Body of pancreas (tissue), 4 donors: ENCODE results near the gene PFKFB4. TPM values are rescaled to one million over a fixed set of nuclear protein-coding genes. Genes with fewer than 3 reads are reported as not detected.

Source experiments
- ATAC-seq: fragments of 150-250 bp; one replicate; pipeline ENCODE4 v1.9.1; 2016
- DNase-seq, 4 donors: peaks; one replicate each; pipeline ENCODE4 v3.0.0-alpha.2; 2019
- H3K27ac ChIP-seq, 4 donors: fragments of 200-600 bp; sonication (generic); 1 replicate in 3 of 4; 2 replicates in 1 of 4; pipeline versions ENCODE4 v1.5.1 to v1.6.1; 2016 to 2019; ENCODE audit warnings: mild to moderate bottlenecking in 1 of 4, mixed read lengths in 1 of 4, moderate library complexity in 1 of 4
- H3K27me3 ChIP-seq, 2 donors: fragments of 200-600 bp; sonication (generic); one replicate each; pipeline ENCODE4 v1.6.0; 2016; ENCODE audit warnings: mild to moderate bottlenecking in 1 of 2
- H3K36me3 ChIP-seq, 2 donors: fragments of 200-600 bp; sonication (generic); replicated peaks in 1 of 2; 2 replicates each; pipeline ENCODE4 v1.5.1; 2016; ENCODE audit warnings: low read depth in 2 of 2; ENCODE audit not compliant: insufficient read depth in 1 of 2
- H3K4me1 ChIP-seq: fragments of 200-600 bp; sonication (generic); one replicate; pipeline ENCODE4 v1.6.0; 2016
- H3K4me3 ChIP-seq, 2 donors: fragments of 200-600 bp; sonication (generic); 1 replicate in 1 of 2; 2 replicates in 1 of 2; pipeline ENCODE4 v1.5.1; 2016 to 2019
- H3K9me3 ChIP-seq, 3 donors: fragments of 200-600 bp; sonication (generic); 1 replicate in 2 of 3; 2 replicates in 1 of 3; pipeline ENCODE4 v1.5.1; 2016
- POLR2A ChIP-seq, 3 donors: fragments of 450-650 bp; IDR thresholded peaks; one replicate each; pipeline ENCODE4 v1.6.1; 2016; ENCODE audit warnings: antibody characterized with exemption in 3 of 3, mild to moderate bottlenecking in 2 of 3
- WGBS, 2 donors: methylation state at CpG; one replicate each; pipeline ENCODE4 v1.1.5; 2017; 5-methylcytosine and 5-hydroxymethylcytosine counted together
- intact Hi-C: fragments of 100-400 bp; cut with DNase I; formaldehyde crosslinking; loops from one replicate; pipeline ENCODE4 v1.15.1; 2023
- total RNA-seq, 2 donors: library from RNA; depleted of rRNA; stranded (reverse); fragments of >200 nt; gene quantifications; one replicate each; pipeline ENCODE4 v1.1.0, GENCODE V29; 2016
- TF ChIP-seq, protein P1 (sequence below), 7 experiments: fragments of 450-650 bp in 4 of 7; fragments of 200-600 bp in 3 of 7; sonication (generic) in 3 of 7; IDR thresholded peaks; one replicate each; pipeline ENCODE4 v1.5.1; 2016 to 2019; ENCODE audit warnings: antibody characterized with exemption in 7 of 7

The PFKFB4 gene
- total RNA-seq, 2 donors from 2014 or later: 8.9 to 11.4 TPM

DNA sequence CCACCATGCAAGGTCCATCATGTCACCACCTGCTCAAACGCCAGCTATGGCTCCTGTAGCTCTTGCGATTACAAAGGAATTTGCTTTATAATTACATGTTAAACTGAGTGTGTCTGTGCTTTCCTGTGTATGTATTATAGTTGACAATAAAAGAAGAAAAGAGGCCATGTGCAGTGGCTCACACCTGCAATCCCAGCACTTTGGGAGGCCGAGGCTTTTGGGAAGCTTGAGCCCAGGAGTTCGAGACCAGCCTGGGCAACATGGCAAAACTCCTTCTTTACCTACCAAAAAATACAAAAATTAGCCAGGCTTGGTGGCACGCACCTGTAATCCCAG, 83.0 kb downstream of the PFKFB4 start:
- H3K27me3 ChIP-seq: no peaks in the 10 kb centered on the region
- WGBS, 2 donors: 59 to 64% methylated on average over 5 of the region's 5 CpGs
- intact Hi-C loops: no loop called here
- H3K4me3 ChIP-seq: no peak overlapping the region
- H3K4me1 ChIP-seq: peaks cover 45% of the 10 kb centered on the region
- ATAC-seq: no peak
- H3K36me3 ChIP-seq: peaks cover 0 to 2% of the 10 kb centered on the region in 2 donors
- H3K27ac ChIP-seq: peak overlapping the region; percentile 93 to 98 (median 96)
- DNase-seq: no peak
- TF ChIP-seq POLR2A (IDR thresholded peaks at IDR 0.05): no peak
- H3K9me3 ChIP-seq: no peaks in the 10 kb centered on the region

DNA sequence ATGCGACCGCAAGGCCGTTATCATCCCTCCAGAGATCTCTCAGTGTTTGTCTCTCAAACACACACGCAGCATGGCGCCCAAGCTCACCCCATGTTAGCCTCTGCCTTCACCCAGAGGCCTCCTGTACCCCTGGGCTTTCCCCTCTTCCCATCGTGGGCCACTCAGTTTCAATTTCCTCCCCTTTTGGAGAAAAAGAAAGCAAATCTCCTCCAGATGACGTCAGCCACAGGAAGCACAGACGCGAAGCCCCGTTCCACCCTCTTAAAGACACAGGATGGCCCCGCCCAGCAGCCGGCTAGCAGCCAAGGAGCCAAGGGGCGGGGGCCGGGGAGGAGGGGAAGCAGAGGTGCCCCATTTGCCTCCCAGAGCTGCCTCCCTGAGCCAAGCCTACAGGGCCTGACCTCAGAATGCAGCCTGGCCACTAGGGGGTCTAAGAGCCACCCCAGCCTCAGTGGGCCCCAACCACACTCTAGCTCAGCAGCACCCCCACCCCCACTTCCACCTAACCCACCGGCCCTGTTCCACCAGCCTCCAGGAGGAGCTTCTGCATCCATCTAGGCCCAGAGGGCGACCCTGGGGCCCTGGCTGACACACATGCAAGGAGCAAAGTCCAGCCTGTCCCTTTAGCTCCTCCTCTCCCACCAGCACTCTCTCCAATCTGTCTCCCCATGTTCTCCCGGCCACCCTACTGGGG, 83.5 kb downstream of the PFKFB4 start:
- WGBS, 2 donors: 2 to 3% methylated on average over 6 to 17 of the region's 17 CpGs
- intact Hi-C loops: no loop called here
- DNase-seq (peak; percentile 86 to 94 (median 92)), ATAC-seq (peak; percentile 88)
- H3K27ac ChIP-seq: peak overlapping the region; percentile 93 to 98 (median 96)
- peaks cover 0 to 2% of the 10 kb centered on the region in 2 donors for H3K36me3 ChIP-seq
- no peaks in the 10 kb centered on the region for H3K27me3 ChIP-seq
- peak; percentile 40 to 79 (median 78) for TF ChIP-seq POLR2A (IDR thresholded peaks at IDR 0.05)
- TF ChIP-seq, protein P1, sequence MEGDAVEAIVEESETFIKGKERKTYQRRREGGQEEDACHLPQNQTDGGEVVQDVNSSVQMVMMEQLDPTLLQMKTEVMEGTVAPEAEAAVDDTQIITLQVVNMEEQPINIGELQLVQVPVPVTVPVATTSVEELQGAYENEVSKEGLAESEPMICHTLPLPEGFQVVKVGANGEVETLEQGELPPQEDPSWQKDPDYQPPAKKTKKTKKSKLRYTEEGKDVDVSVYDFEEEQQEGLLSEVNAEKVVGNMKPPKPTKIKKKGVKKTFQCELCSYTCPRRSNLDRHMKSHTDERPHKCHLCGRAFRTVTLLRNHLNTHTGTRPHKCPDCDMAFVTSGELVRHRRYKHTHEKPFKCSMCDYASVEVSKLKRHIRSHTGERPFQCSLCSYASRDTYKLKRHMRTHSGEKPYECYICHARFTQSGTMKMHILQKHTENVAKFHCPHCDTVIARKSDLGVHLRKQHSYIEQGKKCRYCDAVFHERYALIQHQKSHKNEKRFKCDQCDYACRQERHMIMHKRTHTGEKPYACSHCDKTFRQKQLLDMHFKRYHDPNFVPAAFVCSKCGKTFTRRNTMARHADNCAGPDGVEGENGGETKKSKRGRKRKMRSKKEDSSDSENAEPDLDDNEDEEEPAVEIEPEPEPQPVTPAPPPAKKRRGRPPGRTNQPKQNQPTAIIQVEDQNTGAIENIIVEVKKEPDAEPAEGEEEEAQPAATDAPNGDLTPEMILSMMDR (IDR thresholded peaks at IDR 0.05): peak in 6 of 7 experiments; percentile 23 to 57 (median 44)
- H3K4me3 ChIP-seq: peak overlapping the region; percentile 42 to 79
- H3K9me3 ChIP-seq: no peaks in the 10 kb centered on the region
- H3K4me1 ChIP-seq: peaks cover 50% of the 10 kb centered on the region

DNA sequence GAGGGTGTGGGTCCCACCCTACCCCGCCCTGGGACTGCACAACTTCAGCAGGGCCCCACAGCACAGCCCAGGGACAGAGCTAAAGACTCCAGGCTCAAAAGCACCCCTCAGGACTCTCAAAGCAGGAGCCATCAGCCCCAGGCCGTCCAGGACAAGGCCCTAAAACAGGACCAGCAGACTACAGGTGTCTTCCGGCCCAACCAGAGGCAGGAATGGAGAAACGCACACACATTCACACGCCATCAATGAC, 84.0 kb downstream of the PFKFB4 start:
- 0 to 20% methylated on average over 1 to 5 of the region's 5 CpGs for WGBS, 2 donors
- H3K27me3 ChIP-seq: no peaks in the 10 kb centered on the region
- no peaks in the 10 kb centered on the region for H3K9me3 ChIP-seq
- H3K4me1 ChIP-seq: peaks cover 54% of the 10 kb centered on the region
- intact Hi-C loops: no loop called here
- DNase-seq (no peak), ATAC-seq (peak; percentile 31)
- TF ChIP-seq POLR2A (IDR thresholded peaks at IDR 0.05): no peak
- TF ChIP-seq, protein P1 (IDR thresholded peaks at IDR 0.05): no peak
- H3K36me3 ChIP-seq: peaks cover 0 to 2% of the 10 kb centered on the region in 2 donors
- peak overlapping the region; percentile 93 to 98 (median 96) for H3K27ac ChIP-seq
- peak overlapping the region; percentile 42 to 79 for H3K4me3 ChIP-seq

DNA sequence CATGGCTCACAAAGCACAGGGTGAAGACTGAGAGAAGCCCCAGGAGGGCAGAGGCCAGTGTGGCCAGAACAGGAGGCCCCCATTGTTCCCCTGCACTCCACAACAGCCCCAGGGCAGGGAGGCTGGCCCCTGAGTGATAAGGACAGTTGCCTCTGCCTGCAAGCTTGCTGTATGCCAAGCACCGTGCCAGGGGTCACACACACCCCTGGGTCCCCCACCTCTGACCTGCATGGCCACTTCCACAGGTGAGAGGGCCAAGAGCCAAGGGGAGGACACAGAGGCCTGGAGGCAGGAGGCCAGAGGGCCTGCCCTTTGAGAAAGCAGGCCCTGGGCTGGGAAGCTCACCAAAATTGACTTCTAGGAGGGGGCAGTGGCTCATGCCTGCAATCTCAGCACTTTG, 86.3 kb downstream of the PFKFB4 start:
- H3K27me3 ChIP-seq: no peaks in the 10 kb centered on the region
- no peaks in the 10 kb centered on the region for H3K9me3 ChIP-seq
- intact Hi-C loops: no loop called here
- WGBS, 2 donors: 30 to 47% methylated on average over 1 of the region's 1 CpG
- peaks cover 73% of the 10 kb centered on the region for H3K4me1 ChIP-seq
- TF ChIP-seq, protein P1 (IDR thresholded peaks at IDR 0.05): no peak
- no peak for TF ChIP-seq POLR2A (IDR thresholded peaks at IDR 0.05)
- H3K36me3 ChIP-seq: peaks cover 0 to 2% of the 10 kb centered on the region in 2 donors
- peak overlapping the region in 2 of 4 donors; percentile 26 to 31 for H3K27ac ChIP-seq
- DNase-seq: no peak
- no peak for ATAC-seq
- H3K4me3 ChIP-seq: no peak overlapping the region

DNA sequence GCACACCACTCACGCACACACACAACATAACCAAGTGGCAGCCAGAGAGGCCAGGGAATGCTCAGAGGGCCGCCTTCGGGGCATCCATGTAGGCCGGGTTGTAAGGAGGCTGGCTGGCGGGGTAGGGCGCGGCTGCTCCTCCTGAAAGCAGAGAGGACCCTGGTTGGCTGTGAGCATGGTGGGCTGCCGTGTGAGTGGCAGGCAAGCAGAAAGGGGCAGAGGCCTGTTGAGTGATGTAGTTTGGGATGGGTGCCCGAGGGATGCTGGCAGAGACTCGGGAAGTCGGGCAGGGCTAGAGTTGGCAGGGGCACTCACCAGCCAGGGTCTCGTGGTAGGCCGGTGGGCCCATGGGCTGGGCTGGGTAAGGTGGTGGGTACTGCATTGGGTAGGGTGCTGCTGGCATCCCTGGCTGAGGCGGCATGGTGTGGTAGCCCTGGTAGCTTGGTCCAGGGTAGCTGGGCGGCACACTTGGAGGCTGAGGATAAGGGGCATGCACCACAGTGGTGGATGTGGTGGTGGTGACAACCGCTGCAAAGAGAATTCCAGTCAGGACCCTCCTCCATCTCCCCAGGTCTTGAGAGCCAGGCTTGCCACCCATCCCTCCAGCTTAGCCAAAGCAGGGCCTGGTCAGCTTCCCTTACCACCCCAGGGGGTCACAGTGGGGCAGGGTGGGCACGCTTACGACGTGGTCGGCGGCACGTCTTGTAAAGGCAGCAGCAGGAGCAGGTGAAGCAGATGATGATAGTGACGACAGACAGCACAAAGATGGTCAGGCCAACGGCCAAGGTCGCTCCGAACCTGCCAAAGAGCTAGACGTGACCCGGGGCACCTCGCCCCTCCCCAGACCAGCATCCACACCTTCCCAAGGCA, 87.3 kb downstream of the PFKFB4 start:
- peaks cover 78% of the 10 kb centered on the region for H3K4me1 ChIP-seq
- no peak for ATAC-seq
- no peaks in the 10 kb centered on the region for H3K9me3 ChIP-seq
- 78 to 80% methylated on average over 18 to 27 of the region's 29 CpGs for WGBS, 2 donors
- no peaks in the 10 kb centered on the region for H3K27me3 ChIP-seq
- H3K27ac ChIP-seq: peak overlapping the region in 3 of 4 donors; percentile 21 to 100 (median 100)
- no peak overlapping the region for H3K4me3 ChIP-seq
- peaks cover 0 to 2% of the 10 kb centered on the region in 2 donors for H3K36me3 ChIP-seq
- TF ChIP-seq, protein P1 (IDR thresholded peaks at IDR 0.05): no peak
- TF ChIP-seq POLR2A (IDR thresholded peaks at IDR 0.05): no peak
- intact Hi-C loops: no loop called here
- DNase-seq: no peak
